Activated CD8-positive, alpha-beta T cell treated with anti-CD3 and anti-CD28 coated beads for 36 hours (primary cell): Measurements from ENCODE around the gene XPR1. TPM values are rescaled to one million over a fixed set of nuclear protein-coding genes. Genes with fewer than 3 reads are reported as not detected.

ENCODE experiments used
- ATAC-seq: fragments of 200-7000 bp; cut with Tn5 transposase; one replicate; pipeline ENCODE4 v1.10.0; 2021; ENCODE audit warnings: mild to moderate bottlenecking, moderate library complexity
- CTCF ChIA-PET: fragments of 350-600 bp; sonication (Branson Sonifier 250); formaldehyde crosslinking; loops from one replicate; lab custom pipeline; 2021; ENCODE audit warnings: antibody characterized with exemption; lab: Charles Lee
- POLR2A ChIA-PET: fragments of 350-600 bp; sonication (Branson Sonifier 250); formaldehyde crosslinking; loops from one replicate; lab custom pipeline; 2021; ENCODE audit warnings: antibody characterized with exemption; lab: Charles Lee
- DNase-seq: peaks from one replicate; pipeline ENCODE4 v3.0.0-alpha.2; 2020
- H3K27ac Mint-ChIP-seq: one replicate; pipeline ENCODE4 v1.8.0; 2021; ENCODE audit warnings: mild to moderate bottlenecking, mixed read lengths
- H3K27me3 Mint-ChIP-seq: one replicate; pipeline ENCODE4 v1.8.0; 2021; ENCODE audit warnings: mixed read lengths
- H3K36me3 Mint-ChIP-seq: one replicate; pipeline ENCODE4 v1.8.0; 2021; ENCODE audit warnings: low read depth, mixed read lengths
- H3K4me1 Mint-ChIP-seq: one replicate; pipeline ENCODE4 v1.8.0; 2021; ENCODE audit warnings: low read depth, mixed read lengths
- H3K4me3 Mint-ChIP-seq: one replicate; pipeline ENCODE4 v1.8.0; 2021; ENCODE audit warnings: mild to moderate bottlenecking, moderate library complexity, mixed read lengths
- H3K9me3 Mint-ChIP-seq: one replicate; pipeline ENCODE4 v1.8.0; 2021; ENCODE audit warnings: mixed read lengths
- CTCF ChIP-seq: fragments of 200-600 bp; IDR thresholded peaks from one replicate; pipeline ENCODE4 v1.8.0; 2022; ENCODE audit warnings: antibody characterized with exemption, mild to moderate bottlenecking
- intact Hi-C: fragments of 100-400 bp; cut with micrococcal nuclease; formaldehyde crosslinking; loops from one replicate; pipeline ENCODE4 v1.10.0; 2022
- total RNA-seq, 2 experiments: library from RNA; stranded (reverse); gene quantifications; one replicate each; pipeline ENCODE4 v1.2.3, GENCODE V29; 2021

The XPR1 gene
- total RNA-seq, 2 experiments from 2014 or later = 12.8 to 14.4 TPM

GRCh38 chr1:180838535-180838934, 206.7 kb downstream of the XPR1 start:
- no peak for DNase-seq
- no peaks in the 10 kb centered on the region for H3K9me3 Mint-ChIP-seq
- H3K36me3 Mint-ChIP-seq = peaks cover 29% of the 10 kb centered on the region
- ChIA-PET POLR2A (no interaction called here), CTCF (interaction anchor here (0.8 kb wide), 1 partner anchor 137 kb away, joined by 3 read pairs; no protein-coding TSS in a partner anchor)
- H3K27me3 Mint-ChIP-seq = no peaks in the 10 kb centered on the region
- H3K4me1 Mint-ChIP-seq = peaks cover 11% of the 10 kb centered on the region
- intact Hi-C loops = no loop called here
- no peak overlapping the region for H3K4me3 Mint-ChIP-seq
- TF ChIP-seq CTCF = no peak
- no peak for ATAC-seq
- H3K27ac Mint-ChIP-seq = no peak overlapping the region

- CTCF ChIA-PET = interaction anchor here (0.8 kb wide), 1 partner anchor 138 kb away, joined by 3 read pairs; no protein-coding TSS in a partner anchor
- ATAC-seq (no peak), DNase-seq (no peak)
- no peak for TF ChIP-seq CTCF
- Mint-ChIP-seq H3K4me3 (no peak overlapping the region), H3K36me3 (peaks cover 26% of the 10 kb centered on the region), H3K27ac (no peak overlapping the region), H3K27me3 (no peaks in the 10 kb centered on the region), H3K9me3 (no peaks in the 10 kb centered on the region), H3K4me1 (peaks cover 11% of the 10 kb centered on the region)
- POLR2A ChIA-PET = no interaction called here
- intact Hi-C loops = no loop called here
These were observed 207.7 kb downstream of the XPR1 start for GRCh38 chr1:180839547-180839946.

- peaks cover 15% of the 10 kb centered on the region for H3K36me3 Mint-ChIP-seq
- peaks cover 10% of the 10 kb centered on the region for H3K4me1 Mint-ChIP-seq
- ChIA-PET POLR2A (no interaction called here), CTCF (interaction anchor here (0.9 kb wide), 1 partner anchor 22 kb away, joined by 3 read pairs; no protein-coding TSS in a partner anchor)
- no peaks in the 10 kb centered on the region for H3K27me3 Mint-ChIP-seq
- intact Hi-C loops = no loop called here
- no peak for TF ChIP-seq CTCF
- no peak overlapping the region for H3K4me3 Mint-ChIP-seq
- no peak overlapping the region for H3K27ac Mint-ChIP-seq
- DNase-seq (no peak), ATAC-seq (no peak)
- no peaks in the 10 kb centered on the region for H3K9me3 Mint-ChIP-seq
These were observed 209.6 kb downstream of the XPR1 start for GRCh38 chr1:180841415-180841814.

- Mint-ChIP-seq H3K27ac (no peak overlapping the region), H3K9me3 (no peaks in the 10 kb centered on the region), H3K4me3 (no peak overlapping the region), H3K36me3 (peaks cover 8% of the 10 kb centered on the region), H3K4me1 (peaks cover 4% of the 10 kb centered on the region), H3K27me3 (no peaks in the 10 kb centered on the region)
- DNase-seq (no peak), ATAC-seq (no peak)
- ChIA-PET CTCF (interaction anchor here (0.9 to 1.2 kb wide), 2 partner anchors 21 to 22 kb away, joined by 3 read pairs; no protein-coding TSS in a partner anchor), POLR2A (no interaction called here)
- no peak for TF ChIP-seq CTCF
- intact Hi-C loops = no loop called here
These were observed 210.2 kb downstream of the XPR1 start for GRCh38 chr1:180842052-180842451.

- H3K27me3 Mint-ChIP-seq = no peaks in the 10 kb centered on the region
- CTCF ChIA-PET = interaction anchor here (1.2 to 1.7 kb wide), 2 partner anchors 21 to 327 kb away, joined by 3 read pairs; no protein-coding TSS in a partner anchor
- intact Hi-C loops = no loop called here
- H3K27ac Mint-ChIP-seq = no peak overlapping the region
- TF ChIP-seq CTCF = no peak
- H3K4me1 Mint-ChIP-seq = no peaks in the 10 kb centered on the region
- POLR2A ChIA-PET = no interaction called here
- DNase-seq (no peak), ATAC-seq (no peak)
- no peak overlapping the region for H3K4me3 Mint-ChIP-seq
- no peaks in the 10 kb centered on the region for H3K9me3 Mint-ChIP-seq
- H3K36me3 Mint-ChIP-seq = peaks cover 8% of the 10 kb centered on the region
These were observed 210.9 kb downstream of the XPR1 start for GRCh38 chr1:180842491-180843275.
